Measurements from ENCODE around the gene ZNF341.
A peak's percentile ranks its signal among the peaks of the same experiment; 100 is the strongest.

The ZNF341 gene

DNA sequence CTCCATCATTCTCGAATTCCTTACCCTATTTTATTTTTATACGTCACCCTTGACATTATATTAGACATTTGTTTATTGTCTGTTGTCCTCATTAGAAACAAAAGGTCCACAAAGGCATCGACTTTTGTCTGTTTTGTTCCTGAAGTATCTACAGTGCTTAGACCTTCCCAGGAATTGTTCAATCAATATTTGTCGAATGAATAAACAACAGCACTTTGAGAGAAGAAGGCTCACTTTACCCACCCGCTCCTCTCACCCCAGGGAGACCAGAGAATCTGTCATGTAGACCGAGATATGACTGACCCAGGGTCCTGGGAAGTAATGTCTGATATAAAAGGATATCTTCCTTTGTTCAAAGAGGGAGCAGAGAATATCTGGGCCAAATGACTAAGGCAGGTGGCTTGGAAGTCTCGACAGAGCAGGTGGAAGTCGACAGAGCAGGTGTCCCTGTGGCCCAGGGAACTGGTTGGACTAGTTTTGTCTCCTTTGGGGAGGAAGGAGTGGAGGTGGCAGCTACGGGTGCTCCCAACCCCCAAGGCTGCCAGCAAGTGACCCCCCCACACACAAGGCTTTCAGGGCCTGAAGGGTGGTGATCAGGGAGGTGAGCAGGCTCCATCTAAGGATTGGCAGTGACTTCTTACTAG lies 64.6 kb downstream of the ZNF341 start:
- DNase-seq (ENCODE audit: low read depth): no peak

DNA sequence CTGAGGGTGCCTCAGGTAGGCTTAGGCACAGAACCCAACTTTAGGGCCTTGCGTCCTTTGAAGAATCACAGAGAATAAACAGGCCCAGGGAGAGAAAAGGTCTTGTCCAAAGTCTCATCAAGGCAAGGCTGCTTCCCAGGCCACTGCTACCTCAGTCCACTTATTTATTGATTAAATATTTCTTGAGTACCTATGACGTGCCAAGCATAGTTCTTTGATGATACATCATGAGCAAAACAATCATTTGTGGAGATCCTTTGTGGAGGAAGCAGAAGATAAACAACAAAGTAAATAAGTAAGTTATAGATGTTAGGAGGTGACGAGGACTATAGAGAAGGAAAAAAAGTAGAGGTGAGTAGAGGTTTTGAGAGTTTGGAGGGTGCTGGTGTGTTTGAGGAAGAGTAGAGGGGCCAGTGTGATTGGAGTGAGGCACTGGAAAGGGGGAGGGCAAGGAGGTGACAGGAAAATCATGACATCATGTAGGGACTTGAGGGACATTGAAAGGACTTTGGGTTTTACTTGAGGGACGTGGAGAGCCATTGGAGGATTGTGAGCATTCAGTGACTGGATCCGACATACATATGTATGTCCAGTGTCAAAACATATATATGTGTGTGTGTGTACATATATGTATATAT lies 65.2 kb downstream of the ZNF341 start:
- no peak for DNase-seq (ENCODE audit: low read depth)

DNA sequence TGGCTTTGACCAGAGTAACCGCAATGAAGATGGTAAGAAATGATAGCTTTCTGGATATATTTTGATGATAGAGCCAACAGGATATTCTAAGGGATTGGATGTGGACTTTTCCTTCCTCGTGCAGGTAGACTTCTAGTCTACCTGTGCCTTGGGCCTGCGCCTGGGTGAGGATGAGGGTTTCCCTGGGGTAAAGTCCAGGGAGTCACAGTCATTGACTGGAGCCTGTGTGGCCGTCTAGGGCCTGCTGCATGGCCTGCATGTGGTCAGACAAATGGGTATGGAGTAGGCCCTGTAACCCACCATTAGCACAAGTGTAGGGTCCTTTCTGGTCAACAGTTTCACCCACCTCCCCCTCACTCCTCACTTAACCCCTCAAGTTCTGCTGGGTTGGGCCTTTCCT lies 66.6 kb downstream of the ZNF341 start:
- no peak for DNase-seq (ENCODE audit: low read depth)

DNA sequence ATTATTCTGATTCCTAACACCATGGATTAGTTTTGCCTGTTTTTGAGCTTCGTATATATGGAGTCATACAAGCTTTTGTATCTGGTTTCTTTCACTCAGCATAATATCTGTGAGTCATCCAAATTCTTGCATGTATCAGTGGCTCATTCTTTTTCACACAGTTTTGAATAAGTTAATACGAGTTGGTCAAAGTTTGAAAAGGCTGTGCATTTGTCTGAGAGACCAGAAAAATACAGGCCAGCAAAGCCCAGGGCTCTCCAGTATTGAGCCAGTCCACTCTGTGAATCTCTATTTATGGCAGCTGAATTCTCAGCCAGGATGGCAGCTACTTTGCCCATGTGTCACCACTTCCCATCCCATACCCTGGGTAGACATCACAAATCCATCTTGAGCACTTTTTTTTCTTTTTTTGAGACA lies 72.1 kb downstream of the ZNF341 start:
- peak; percentile 61 for DNase-seq (ENCODE audit: low read depth)

DNA sequence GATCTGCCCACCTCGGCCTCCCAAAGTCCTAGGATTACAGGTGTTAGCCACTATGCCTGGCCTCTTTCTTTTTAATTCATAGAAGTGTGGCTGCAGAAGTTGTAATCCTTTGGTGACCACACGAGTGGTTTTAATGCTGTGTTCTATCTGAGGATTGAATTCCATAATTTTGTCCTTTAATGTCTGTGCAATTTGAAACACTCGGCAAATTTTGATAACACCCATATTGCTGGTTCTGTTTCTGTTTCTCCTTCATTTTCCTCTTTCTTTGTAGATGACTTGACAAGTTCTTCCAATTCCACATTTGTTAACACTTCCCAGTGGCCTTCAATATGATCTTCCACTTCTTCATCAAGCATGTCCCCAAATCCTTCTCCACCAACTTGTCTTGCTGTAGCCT lies 76.6 kb downstream of the ZNF341 start:
- no peak for DNase-seq (ENCODE audit: low read depth)

DNA sequence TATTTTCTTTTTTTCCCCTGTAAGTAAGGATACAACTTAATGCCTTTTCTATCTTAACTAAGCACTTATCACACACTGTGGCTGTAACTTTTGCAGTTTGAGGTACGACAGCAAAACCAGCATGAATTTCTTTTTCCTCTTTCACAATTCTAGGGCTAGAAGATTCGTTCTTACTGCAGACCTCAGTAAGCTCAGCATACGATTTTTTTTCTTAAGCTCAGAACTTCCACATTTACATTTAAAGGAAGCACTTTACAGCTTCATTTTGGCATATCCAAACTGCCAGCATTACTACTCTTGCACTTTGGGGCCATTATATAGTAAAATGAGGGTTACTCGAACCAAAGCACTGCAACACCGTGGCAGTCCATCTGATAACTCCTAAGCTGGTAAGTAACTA lies 78.5 kb downstream of the ZNF341 start:
- DNase-seq (ENCODE audit: low read depth): no peak

DNA sequence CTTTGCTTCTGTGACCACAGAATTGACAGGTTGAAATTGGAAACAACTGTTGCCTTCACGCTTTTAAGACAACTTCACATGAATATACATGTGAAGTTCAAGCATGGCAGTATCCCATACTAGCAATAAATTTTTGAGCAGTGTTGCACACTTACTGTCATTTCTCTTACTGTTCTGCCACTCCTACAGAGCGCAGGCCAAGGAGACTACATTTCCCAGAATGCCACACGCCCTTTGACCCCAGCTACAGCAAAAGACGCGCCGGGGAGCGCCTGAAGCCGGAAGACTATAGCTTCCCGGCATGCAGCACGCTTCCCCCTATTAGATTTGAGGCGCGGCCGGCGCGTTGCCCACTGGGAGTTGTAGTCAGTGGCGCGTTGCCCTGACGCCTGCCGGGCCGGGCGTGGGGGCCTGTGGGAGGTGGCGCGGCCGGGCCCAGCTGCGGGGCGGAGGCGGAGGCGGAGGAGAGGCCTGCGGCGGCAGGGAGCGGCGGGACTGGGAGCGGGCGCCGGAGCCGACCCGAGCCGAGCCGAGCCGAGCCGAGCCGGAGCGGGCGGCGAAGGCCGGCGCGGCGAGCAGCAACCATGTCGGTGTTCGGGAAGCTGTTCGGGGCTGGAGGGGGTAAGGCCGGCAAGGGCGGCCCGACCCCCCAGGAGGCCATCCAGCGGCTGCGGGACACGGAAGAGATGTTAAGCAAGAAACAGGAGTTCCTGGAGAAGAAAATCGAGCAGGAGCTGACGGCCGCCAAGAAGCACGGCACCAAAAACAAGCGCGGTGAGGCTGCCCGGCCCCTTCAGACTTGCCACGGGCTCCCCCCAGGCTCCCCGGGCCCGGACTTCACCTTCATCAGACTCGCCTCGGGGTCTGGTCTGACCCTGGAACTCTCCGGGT lies 79.3 kb downstream of the ZNF341 start, which contains the start of gene CHMP4B:
Gene CHMP4B (plus strand): TSS at position 464 of the 891 bp plus-strand sequence. CDS start 121 bp downstream, at position 585.
- DNase-seq (ENCODE audit: low read depth): peak; percentile 97

DNA sequence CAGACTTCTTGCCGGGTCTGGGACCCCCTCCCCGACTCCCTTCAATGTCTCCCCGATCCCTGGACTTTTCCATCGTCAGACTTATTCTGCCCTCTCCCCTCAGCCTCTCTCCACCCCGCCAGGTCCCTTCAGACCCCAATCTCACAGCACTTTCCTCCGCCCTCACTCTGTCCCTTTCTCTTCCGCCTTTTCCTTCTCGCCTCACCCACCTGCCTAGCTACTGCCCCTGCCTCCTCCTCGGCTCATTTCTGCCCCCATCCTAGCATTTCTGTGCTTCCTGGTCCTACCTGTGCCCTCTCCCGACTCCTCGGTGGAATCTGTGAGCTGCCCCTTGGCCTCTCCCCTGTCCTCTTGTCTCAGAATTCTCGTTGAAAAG lies 80.0 kb downstream of the ZNF341 start:
- no peak for DNase-seq (ENCODE audit: low read depth)

DNA sequence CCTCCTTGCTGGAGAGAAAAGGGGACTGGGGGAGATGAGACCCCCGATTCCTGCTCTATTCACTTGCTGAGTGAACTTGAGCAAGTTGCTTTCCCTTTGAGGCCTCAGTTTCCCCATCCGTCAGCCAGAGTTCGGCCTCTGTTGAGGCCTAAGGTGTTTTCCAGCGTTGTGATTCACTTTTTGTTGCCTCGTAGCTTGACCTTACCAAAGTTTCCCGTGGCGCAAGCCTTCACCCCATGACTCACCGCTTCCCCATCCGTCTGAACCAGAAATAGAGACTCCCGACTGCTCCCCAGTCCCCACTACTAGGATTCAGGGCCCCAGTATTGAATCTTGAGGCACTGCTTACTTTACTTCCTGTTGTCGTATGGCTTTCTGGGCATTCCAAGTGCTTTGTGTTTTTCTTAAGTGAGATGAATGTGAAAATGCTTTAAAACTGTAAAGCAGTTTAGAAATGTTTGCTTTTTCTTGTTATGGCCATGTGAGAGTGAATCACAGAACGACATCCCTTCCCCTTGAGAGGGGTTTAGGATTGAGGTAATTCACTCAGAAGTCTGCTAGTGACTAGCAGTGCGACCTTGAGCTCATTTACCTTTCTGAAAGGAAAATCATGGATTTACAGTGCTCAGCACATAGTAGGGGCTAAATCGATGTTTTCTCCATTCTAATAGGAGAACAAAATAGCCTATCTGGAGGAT lies 80.5 kb downstream of the ZNF341 start:
- peak; percentile 82 for DNase-seq (ENCODE audit: low read depth)

DNA sequence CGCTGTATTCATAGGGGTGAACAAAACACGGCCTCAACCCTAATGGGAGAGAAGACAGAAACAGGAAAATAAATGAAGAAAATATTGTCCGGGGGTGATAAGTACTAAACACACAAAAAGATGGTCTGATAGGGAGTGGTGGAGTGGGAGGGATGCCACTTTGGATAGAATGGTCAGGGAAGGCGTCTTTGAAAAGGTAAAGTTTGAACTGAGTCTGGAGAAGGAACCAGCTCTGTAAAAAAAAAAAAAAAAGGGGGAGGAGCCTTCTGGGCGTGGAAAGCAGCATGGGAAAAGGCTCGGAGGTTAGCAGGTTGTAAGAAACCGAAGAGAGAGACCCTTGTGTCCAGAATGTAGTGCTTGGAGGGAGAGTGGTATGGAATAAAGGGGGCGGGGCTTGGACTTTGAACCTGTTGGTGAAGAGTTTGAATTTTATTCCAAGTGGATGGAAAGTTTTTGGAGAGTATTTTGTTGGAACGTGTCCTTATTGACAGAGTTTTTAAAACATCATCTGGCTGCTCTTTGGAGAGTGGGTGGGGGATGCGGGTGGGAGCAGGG lies 81.2 kb downstream of the ZNF341 start:
- DNase-seq (ENCODE audit: low read depth): no peak

DNA sequence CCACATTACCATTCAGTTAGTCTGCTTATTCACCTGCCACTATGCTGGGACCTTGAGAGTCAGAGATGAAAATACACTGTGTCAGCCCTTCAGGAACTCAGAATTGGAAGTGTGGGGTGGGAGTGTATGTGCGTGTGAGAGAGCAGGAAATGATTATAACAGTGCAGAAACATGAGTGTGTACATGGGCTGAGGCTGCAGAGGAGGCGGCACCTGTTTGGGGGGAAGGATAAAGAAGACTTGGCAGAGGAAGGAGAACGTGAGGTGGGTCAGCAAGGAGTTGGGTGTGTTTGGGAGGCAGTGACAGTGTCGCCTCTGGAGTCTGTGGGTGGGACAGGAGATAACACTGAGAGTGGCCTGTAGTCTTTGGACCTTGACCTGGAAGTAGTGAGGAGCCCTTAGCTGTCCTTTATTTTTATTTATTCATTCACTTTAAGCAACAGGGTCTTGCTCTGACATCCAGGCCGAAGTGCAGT lies 82.5 kb downstream of the ZNF341 start:
- no peak for DNase-seq (ENCODE audit: low read depth)

DNA sequence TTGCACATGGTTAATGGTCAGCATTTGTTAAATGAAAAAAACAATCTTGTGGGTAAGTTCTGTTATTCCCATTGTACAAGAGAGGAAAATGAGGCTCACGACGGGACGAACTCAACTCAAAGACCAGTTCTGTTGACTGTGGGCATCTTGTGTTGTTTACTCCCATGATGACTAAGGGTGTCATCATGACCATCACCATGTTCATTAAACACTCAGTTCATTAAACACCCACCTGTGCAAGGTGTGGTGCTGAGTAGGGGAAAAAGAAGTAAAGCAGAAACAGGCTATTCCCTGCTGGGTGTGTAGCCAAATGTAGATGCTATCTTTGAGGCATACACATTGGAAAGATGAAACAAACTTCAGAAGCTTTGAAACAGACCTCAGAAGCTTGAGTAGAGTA lies 83.9 kb downstream of the ZNF341 start:
- no peak for DNase-seq (ENCODE audit: low read depth)

DNA sequence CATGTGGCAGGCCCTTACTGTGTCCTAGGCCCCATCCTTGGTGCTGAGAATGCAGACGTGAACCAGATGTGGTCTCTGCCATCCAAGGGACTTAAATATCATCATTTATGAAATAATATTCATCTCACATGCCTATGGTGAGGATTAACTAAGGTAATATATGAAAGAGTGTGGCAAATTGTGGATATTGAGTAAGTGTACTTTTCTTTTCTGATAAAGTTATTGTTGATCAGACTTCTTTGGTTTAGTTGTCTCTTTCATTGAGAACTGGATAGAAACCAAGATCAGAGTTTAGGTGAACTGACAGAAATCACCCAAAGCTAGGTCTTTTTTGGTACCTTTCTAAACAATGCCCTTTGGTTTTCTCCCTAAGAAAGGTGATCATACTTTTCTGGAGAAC lies 84.4 kb downstream of the ZNF341 start:
- DNase-seq (ENCODE audit: low read depth): no peak

DNA sequence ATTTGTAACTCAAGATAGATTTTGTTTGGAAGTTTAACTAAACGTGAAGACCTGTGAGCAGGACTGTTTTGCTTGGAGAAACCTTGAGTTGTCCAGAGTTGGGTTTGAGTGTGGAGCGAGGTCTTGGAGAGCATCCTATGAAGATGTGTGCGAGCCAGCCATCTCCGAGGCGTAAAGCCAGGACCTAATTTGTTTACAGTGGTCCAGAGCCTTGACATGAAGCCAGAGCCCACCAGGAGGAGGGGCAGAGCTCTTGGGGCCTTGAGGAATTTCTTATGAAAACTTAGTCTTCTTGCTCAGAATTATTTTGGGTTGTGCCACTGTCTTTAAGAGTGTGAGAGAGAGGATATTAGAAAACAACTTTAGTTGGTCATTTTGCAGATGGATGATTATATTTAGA lies 85.6 kb downstream of the ZNF341 start:
- no peak for DNase-seq (ENCODE audit: low read depth)

DNA sequence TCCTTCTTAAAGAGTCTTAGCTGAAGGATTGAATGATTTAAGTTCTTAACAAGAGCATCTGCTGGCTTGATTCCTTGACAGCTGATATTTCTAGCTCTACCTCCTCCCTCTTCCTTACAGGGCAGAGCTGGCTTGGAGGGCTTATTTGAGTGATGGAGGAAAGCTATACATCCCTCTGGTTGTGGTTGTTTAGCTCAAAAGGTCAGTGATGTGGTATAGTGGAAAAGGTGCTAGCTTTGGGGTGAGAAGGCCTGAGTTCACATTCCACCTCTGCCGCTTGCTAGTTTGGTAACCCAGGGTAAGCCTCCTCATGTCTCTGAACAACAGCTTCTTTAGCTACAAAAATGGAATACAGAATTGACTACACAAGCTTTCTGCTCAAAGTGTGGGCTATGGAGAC lies 87.7 kb downstream of the ZNF341 start:
- no peak for DNase-seq (ENCODE audit: low read depth)

DNA sequence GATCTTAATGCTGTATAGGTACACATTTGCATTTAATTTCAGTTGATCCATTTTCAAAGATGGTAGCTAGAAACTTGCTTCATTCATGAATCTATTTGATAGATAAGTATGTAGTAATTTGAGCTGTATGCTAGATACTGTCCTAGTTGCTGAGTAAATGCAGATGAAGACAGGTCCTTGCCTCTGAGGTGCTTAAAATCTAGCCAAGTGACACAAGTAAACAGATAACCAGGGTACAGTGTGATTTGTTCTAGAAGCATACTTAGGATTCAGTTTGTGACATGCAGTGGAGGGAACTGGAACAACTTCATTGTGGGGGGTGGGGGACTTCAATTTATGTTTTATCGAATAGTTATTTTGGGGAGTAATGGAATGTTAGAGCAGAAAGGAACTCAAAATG lies 88.6 kb downstream of the ZNF341 start:
- no peak for DNase-seq (ENCODE audit: low read depth)

DNA sequence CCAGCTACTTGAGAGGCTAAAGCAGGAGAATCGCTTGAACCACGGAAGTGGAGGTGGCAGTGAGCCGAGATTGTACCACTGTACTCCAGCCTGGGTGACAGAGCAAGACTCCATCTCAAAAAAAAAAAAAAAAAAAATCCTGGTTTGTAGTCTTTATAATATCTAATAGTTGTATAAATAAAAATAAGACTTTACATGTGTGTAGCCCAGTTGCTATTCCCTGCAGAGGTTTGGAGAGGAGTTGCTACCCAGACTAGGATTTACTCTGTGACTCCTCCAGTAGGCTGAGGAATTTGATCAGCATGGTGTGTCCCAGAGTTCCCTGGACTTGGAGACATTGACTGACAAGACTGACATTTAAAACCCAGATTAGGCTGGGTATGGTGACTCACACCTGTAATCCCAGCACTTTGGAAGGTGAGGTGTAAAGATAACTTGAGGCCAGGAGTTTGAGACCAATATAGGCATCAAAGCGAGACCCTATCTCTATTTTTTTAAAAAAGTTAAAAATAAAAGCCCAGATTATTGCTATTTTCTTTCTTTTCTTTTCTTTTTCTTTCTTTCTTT lies 89.6 kb downstream of the ZNF341 start:
- no peak for DNase-seq (ENCODE audit: low read depth)

DNA sequence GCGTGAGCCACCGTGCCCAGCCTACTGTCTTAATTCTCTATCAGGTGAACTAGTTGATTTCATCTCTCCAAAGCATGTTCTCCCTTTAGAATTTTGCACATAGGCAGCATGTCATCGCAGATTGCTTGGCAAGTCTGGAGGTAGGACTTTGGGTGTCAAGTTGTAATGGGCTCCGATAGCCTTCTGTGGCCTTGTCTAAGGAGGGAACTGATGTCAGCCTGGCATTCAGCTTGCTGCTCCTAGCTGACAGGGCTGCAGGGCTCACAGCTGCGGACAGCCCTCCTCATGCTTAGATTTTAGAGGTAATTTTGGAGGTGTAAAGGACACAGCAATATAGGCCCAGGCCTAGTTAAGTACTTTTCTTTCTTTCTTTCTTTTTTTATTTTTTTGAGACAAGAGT lies 90.6 kb downstream of the ZNF341 start:
- no peak for DNase-seq (ENCODE audit: low read depth)

DNA sequence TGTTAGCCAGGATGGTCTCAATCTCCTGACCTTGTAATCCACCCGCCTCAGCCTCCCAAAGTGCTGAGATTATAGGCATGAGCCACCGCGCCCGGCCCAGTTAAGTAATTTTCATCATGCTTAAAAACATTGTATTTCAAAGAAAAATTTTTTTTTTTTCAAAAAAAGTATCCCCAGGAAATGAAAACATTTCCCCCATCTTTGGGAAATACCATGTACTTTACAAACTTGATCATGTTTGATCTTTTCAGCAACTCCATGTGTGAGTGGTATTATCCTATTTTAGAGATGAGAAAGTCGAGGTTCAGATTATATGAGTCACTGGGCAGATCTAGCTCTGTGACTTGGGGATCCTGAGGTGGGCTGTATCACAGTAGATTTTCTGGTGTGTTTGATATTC lies 91.2 kb downstream of the ZNF341 start:
- no peak for DNase-seq (ENCODE audit: low read depth)

DNA sequence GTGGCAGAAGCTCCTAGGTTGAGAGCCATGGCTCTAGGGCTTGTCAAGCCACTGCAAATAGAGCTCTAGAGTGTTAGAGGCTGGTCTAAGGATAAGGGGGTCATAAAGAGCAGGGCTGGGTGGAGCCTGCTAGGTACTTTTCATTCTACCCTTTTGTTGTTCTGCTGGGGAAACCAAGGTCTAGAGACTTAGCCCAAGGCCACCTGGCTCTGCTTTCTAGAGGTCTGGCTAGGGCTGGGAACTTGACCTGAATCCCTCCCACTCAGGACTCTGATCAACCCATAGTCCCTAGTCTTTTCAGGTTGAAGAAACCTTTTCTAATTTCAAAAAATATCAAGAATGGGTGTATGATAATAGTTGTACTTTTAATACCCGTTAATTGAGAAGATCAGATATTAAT lies 93.1 kb downstream of the ZNF341 start:
- DNase-seq (ENCODE audit: low read depth): no peak
